Neural cell (in vitro differentiated cells): Measurements from ENCODE around the gene MYO7A. TPM values are rescaled to one million over a fixed set of nuclear protein-coding genes. Genes with fewer than 3 reads are reported as not detected.

Source experiments
- H2AFZ ChIP-seq: fragments of 200-600, 300-800 bp; sonication (generic), shearing (Covaris generic); 2 replicates; pipeline ENCODE4 v1.6.0; 2014; ENCODE audit warnings: low read depth, mild to moderate bottlenecking, antibody characterized with exemption, low read length, moderate library complexity
- H3F3A ChIP-seq: fragments of 200-600 bp; shearing (Covaris generic); 2 replicates; pipeline ENCODE4 v1.6.1; 2016; ENCODE audit warnings: mild to moderate bottlenecking, moderate library complexity, mixed read lengths, antibody characterized with exemption, low read length; ENCODE audit not compliant: insufficient read depth, poor library complexity, severe bottlenecking
- H3K27ac ChIP-seq: fragments of 200-600, 300-800 bp; sonication (generic), shearing (Covaris generic); 2 replicates; pipeline ENCODE4 v1.5.1; 2014; ENCODE audit warnings: mild to moderate bottlenecking, low read length, moderate library complexity
- H3K27me3 ChIP-seq: fragments of 300-800, 200-600 bp; sonication (generic), shearing (Covaris generic); 2 replicates; pipeline ENCODE4 v1.6.0; 2014; ENCODE audit warnings: mild to moderate bottlenecking, low read depth, low read length, moderate library complexity; ENCODE audit not compliant: insufficient read depth
- H3K36me3 ChIP-seq: fragments of 300-800, 200-600 bp; sonication (generic), shearing (Covaris generic); 2 replicates; pipeline ENCODE4 v1.5.1; 2014; ENCODE audit warnings: mild to moderate bottlenecking, antibody characterized with exemption, low read length, moderate library complexity; ENCODE audit not compliant: insufficient read depth
- H3K4me2 ChIP-seq: fragments of 300-800, 200-600 bp; sonication (generic), shearing (Covaris generic); 2 replicates; pipeline ENCODE4 v1.6.0; 2014; ENCODE audit warnings: mild to moderate bottlenecking, low read length
- H3K4me3 ChIP-seq: fragments of 300-800, 200-600 bp; sonication (generic), shearing (Covaris generic); 2 replicates; pipeline ENCODE4 v1.5.1; 2014; ENCODE audit warnings: mild to moderate bottlenecking, low read length, moderate library complexity
- H3K79me2 ChIP-seq: fragments of 200-600 bp; shearing (Covaris generic); replicated peaks from 2 replicates; pipeline ENCODE4 v1.6.0; 2014; ENCODE audit warnings: mild to moderate bottlenecking, low read length, moderate library complexity; ENCODE audit not compliant: insufficient read depth
- H3K9ac ChIP-seq: fragments of 300-800, 200-600 bp; sonication (generic), shearing (Covaris generic); 2 replicates; pipeline ENCODE4 v1.6.1; 2016; ENCODE audit warnings: mild to moderate bottlenecking, low read length, mixed read lengths
- H3K9me2 ChIP-seq: fragments of 200-600 bp; shearing (Covaris generic); 2 replicates; pipeline ENCODE4 v1.6.1; 2016; ENCODE audit warnings: mild to moderate bottlenecking, low read length, mixed read lengths; ENCODE audit not compliant: insufficient read depth
- H3K9me3 ChIP-seq: fragments of 200-600, 300-800 bp; sonication (generic), shearing (Covaris generic); 2 replicates; pipeline ENCODE4 v1.6.1; 2016; ENCODE audit warnings: mild to moderate bottlenecking, mixed run types, low read length, moderate library complexity, mixed read lengths
- H4K20me1 ChIP-seq: fragments of 200-600 bp; shearing (Covaris generic); 2 replicates; pipeline ENCODE4 v1.6.1; 2016; ENCODE audit warnings: mild to moderate bottlenecking, mixed run types; ENCODE audit not compliant: insufficient read depth
- CTCF ChIP-seq: fragments of 450-650 bp; IDR thresholded peaks from 2 replicates; pipeline ENCODE4 v1.5.1; 2014; ENCODE audit warnings: antibody characterized with exemption, mild to moderate bottlenecking, moderate library complexity; ENCODE audit not compliant: poor library complexity, severe bottlenecking
- EP300 ChIP-seq: fragments of 450-650 bp; conservative IDR thresholded peaks from 2 replicates; pipeline ENCODE4 v1.6.1; 2014; ENCODE audit warnings: antibody characterized with exemption, mild to moderate bottlenecking, moderate library complexity; ENCODE audit not compliant: poor library complexity, severe bottlenecking
- EZH2 ChIP-seq: fragments of 200-600, 300-800 bp; shearing (Covaris generic), sonication (generic); IDR thresholded peaks from 2 replicates; pipeline ENCODE4 v1.6.1; 2014; ENCODE audit warnings: antibody characterized with exemption, low read length, borderline replicate concordance, mild to moderate bottlenecking; ENCODE audit not compliant: insufficient read depth, poor library complexity, severe bottlenecking
- MXI1 ChIP-seq: fragments of 450-650 bp; conservative IDR thresholded peaks from 2 replicates; pipeline ENCODE4 v1.6.1; 2014; ENCODE audit warnings: antibody characterized with exemption, mild to moderate bottlenecking; ENCODE audit not compliant: poor library complexity, severe bottlenecking
- POLR2AphosphoS5 ChIP-seq: IDR thresholded peaks from 2 replicates; pipeline ENCODE4 v1.6.1; 2012
- RAD21 ChIP-seq: fragments of 450-650 bp; conservative IDR thresholded peaks from 2 replicates; pipeline ENCODE4 v1.6.1; 2014; ENCODE audit warnings: antibody characterized with exemption, mild to moderate bottlenecking, moderate library complexity
- REST ChIP-seq: IDR thresholded peaks from 2 replicates; pipeline ENCODE4 v1.6.1; 2012; ENCODE audit warnings: borderline replicate concordance
- SMC3 ChIP-seq: fragments of 450-650 bp; conservative IDR thresholded peaks from 2 replicates; pipeline ENCODE4 v1.6.1; 2014; ENCODE audit warnings: antibody characterized with exemption, mild to moderate bottlenecking, moderate library complexity; ENCODE audit not compliant: poor library complexity
- TAF1 ChIP-seq: IDR thresholded peaks from 2 replicates; pipeline ENCODE4 v1.6.1; 2012; ENCODE audit warnings: low read depth
- polyA plus RNA-seq: library from polyadenylated mRNA; depleted of rRNA; stranded (reverse); fragments of >200 nt; gene quantifications from 2 replicates; pipeline ENCODE4 v1.2.3, GENCODE V29; 2014

MYO7A gene
- polyA plus RNA-seq, 1 donor from 2014 or later: 0.61 TPM

GRCh38 chr11:77136784-77137420 lies 8.9 kb downstream of the MYO7A start:
- Histone ChIP-seq H3K27me3 (no peaks in the 10 kb centered on the region), H3K4me3 (no peak overlapping the region), H3K9me3 (no peaks in the 10 kb centered on the region), H4K20me1 (no peaks in the 10 kb centered on the region), H3F3A (no peaks in the 10 kb centered on the region), H3K79me2 (no peaks in the 10 kb centered on the region), H3K9me2 (no peaks in the 10 kb centered on the region), H2AFZ (no peak overlapping the region), H3K9ac (no peak overlapping the region), H3K27ac (no peak overlapping the region), H3K36me3 (no peaks in the 10 kb centered on the region), H3K4me2 (no peak overlapping the region)
- TF ChIP-seq POLR2AphosphoS5 (no peak), EZH2 (no peak), TAF1 (no peak), MXI1 (no peak), REST (no peak), SMC3 (no peak), CTCF (no peak), RAD21 (no peak), EP300 (no peak)

GRCh38 chr11:77137421-77137820 lies 9.4 kb downstream of the MYO7A start:
- Histone ChIP-seq H3K27me3 (no peaks in the 10 kb centered on the region), H3K36me3 (no peaks in the 10 kb centered on the region), H3K9me2 (no peaks in the 10 kb centered on the region), H3K4me2 (no peak overlapping the region), H3F3A (no peaks in the 10 kb centered on the region), H3K79me2 (no peaks in the 10 kb centered on the region), H3K9ac (no peak overlapping the region), H2AFZ (no peak overlapping the region), H3K27ac (no peak overlapping the region), H4K20me1 (no peaks in the 10 kb centered on the region), H3K9me3 (no peaks in the 10 kb centered on the region), H3K4me3 (no peak overlapping the region)
- TF ChIP-seq POLR2AphosphoS5 (no peak), EZH2 (no peak), EP300 (no peak), RAD21 (no peak), CTCF (no peak), MXI1 (no peak), SMC3 (no peak), REST (no peak), TAF1 (no peak)
